Activated T-cell treated with anti-CD3 and anti-CD28 coated beads, Interleukin-2, amount 50 U/mL, for 72 hours (primary cell): Measurements from ENCODE around the gene PTRHD1. TPM values are rescaled to one million over a fixed set of nuclear protein-coding genes. Genes with fewer than 3 reads are reported as not detected.

Source experiments
- ATAC-seq, 2 donors: fragments of 150-1000 bp; cut with Tn5 transposase; replicated peaks in 1 of 2; 2 replicates each; pipeline ENCODE4 v1.10.0; 2021; ENCODE audit warnings: moderate library complexity in 2 of 2, mild to moderate bottlenecking in 1 of 2
- DNase-seq, 2 donors: peaks; one replicate each; pipeline ENCODE4 v3.0.0; 2021 to 2022; ENCODE audit warnings: mixed read lengths in 1 of 2
- H3K27ac Mint-ChIP-seq: one replicate; pipeline ENCODE4 v1.8.0; 2022; ENCODE audit warnings: mild to moderate bottlenecking, moderate library complexity, mixed read lengths
- H3K27me3 Mint-ChIP-seq: one replicate; pipeline ENCODE4 v1.8.0; 2022; ENCODE audit warnings: low read depth, mixed read lengths
- H3K36me3 Mint-ChIP-seq, 2 donors: one replicate each; pipeline ENCODE4 v1.8.0; 2022; ENCODE audit warnings: mixed read lengths in 2 of 2, mild to moderate bottlenecking in 1 of 2; ENCODE audit not compliant: insufficient read depth in 2 of 2
- H3K4me1 Mint-ChIP-seq: one replicate; pipeline ENCODE4 v1.8.0; 2022; ENCODE audit warnings: low read depth, mixed read lengths
- H3K4me3 Mint-ChIP-seq, 2 donors: one replicate each; pipeline ENCODE4 v1.8.0; 2022; ENCODE audit warnings: mild to moderate bottlenecking in 2 of 2, mixed read lengths in 2 of 2, moderate library complexity in 2 of 2
- H3K9me3 Mint-ChIP-seq, 2 donors: one replicate each; pipeline ENCODE4 v1.8.0; 2022; ENCODE audit warnings: mixed read lengths in 2 of 2
- total RNA-seq, 2 donors: library from RNA; stranded (reverse); gene quantifications; one replicate each; pipeline ENCODE4 v1.2.3, GENCODE V29; 2022

The PTRHD1 gene
- total RNA-seq, 2 donors from 2014 or later: 25.5 to 29.3 TPM

- no peaks in the 10 kb centered on the region for H3K27me3 Mint-ChIP-seq
- no peak for ATAC-seq
- H3K9me3 Mint-ChIP-seq: no peaks in the 10 kb centered on the region
- H3K36me3 Mint-ChIP-seq: peaks cover 6 to 16% of the 10 kb centered on the region in 2 donors
- H3K4me1 Mint-ChIP-seq: peaks cover 22% of the 10 kb centered on the region
- peak overlapping the region; percentile 3 for H3K27ac Mint-ChIP-seq
- DNase-seq: peak; percentile 12 to 24
- H3K4me3 Mint-ChIP-seq: no peak overlapping the region
Measured at GRCh38 chr2:24824966-24825882, 32.0 kb upstream of the PTRHD1 start.

- Mint-ChIP-seq H3K27me3 (no peaks in the 10 kb centered on the region), H3K4me3 (no peak overlapping the region), H3K27ac (peak overlapping the region; percentile 33), H3K9me3 (no peaks in the 10 kb centered on the region), H3K36me3 (peaks cover 6 to 20% of the 10 kb centered on the region in 2 donors), H3K4me1 (peaks cover 22% of the 10 kb centered on the region)
- DNase-seq (no peak), ATAC-seq (no peak)
Measured at GRCh38 chr2:24824071-24824588, 30.9 kb upstream of the PTRHD1 start.

- ATAC-seq (no peak), DNase-seq (no peak)
- no peak overlapping the region for H3K4me3 Mint-ChIP-seq
- peaks cover 19% of the 10 kb centered on the region for H3K4me1 Mint-ChIP-seq
- H3K27ac Mint-ChIP-seq: peak overlapping the region; percentile 40
- peaks cover 6 to 24% of the 10 kb centered on the region in 2 donors for H3K36me3 Mint-ChIP-seq
- no peaks in the 10 kb centered on the region for H3K9me3 Mint-ChIP-seq
- no peaks in the 10 kb centered on the region for H3K27me3 Mint-ChIP-seq
Measured at GRCh38 chr2:24822049-24822706, 29.0 kb upstream of the PTRHD1 start.

GRCh38 chr2:24821433-24821891, 28.3 kb upstream of the PTRHD1 start:
- no peak for ATAC-seq
- peaks cover 12% of the 10 kb centered on the region for H3K4me1 Mint-ChIP-seq
- H3K4me3 Mint-ChIP-seq: no peak overlapping the region
- no peak overlapping the region for H3K27ac Mint-ChIP-seq
- no peak for DNase-seq
- H3K9me3 Mint-ChIP-seq: no peaks in the 10 kb centered on the region
- H3K36me3 Mint-ChIP-seq: peaks cover 6 to 30% of the 10 kb centered on the region in 2 donors
- H3K27me3 Mint-ChIP-seq: no peaks in the 10 kb centered on the region

- Mint-ChIP-seq H3K9me3 (no peaks in the 10 kb centered on the region), H3K27me3 (no peaks in the 10 kb centered on the region), H3K36me3 (peaks cover 6 to 32% of the 10 kb centered on the region in 2 donors), H3K27ac (no peak overlapping the region), H3K4me1 (peaks cover 5% of the 10 kb centered on the region), H3K4me3 (no peak overlapping the region)
- DNase-seq: no peak
- no peak for ATAC-seq
Measured at GRCh38 chr2:24820598-24821432, 27.6 kb upstream of the PTRHD1 start.

GRCh38 chr2:24820175-24820513, 27.0 kb upstream of the PTRHD1 start:
- DNase-seq: no peak
- no peak for ATAC-seq
- Mint-ChIP-seq H3K27me3 (no peaks in the 10 kb centered on the region), H3K4me3 (no peak overlapping the region), H3K4me1 (no peaks in the 10 kb centered on the region), H3K27ac (no peak overlapping the region), H3K9me3 (no peaks in the 10 kb centered on the region), H3K36me3 (peaks cover 6 to 32% of the 10 kb centered on the region in 2 donors)

- DNase-seq (no peak), ATAC-seq (no peak)
- H3K36me3 Mint-ChIP-seq: peaks cover 4 to 31% of the 10 kb centered on the region in 2 donors
- no peak overlapping the region for H3K27ac Mint-ChIP-seq
- H3K4me1 Mint-ChIP-seq: no peaks in the 10 kb centered on the region
- H3K4me3 Mint-ChIP-seq: no peak overlapping the region
- no peaks in the 10 kb centered on the region for H3K9me3 Mint-ChIP-seq
- no peaks in the 10 kb centered on the region for H3K27me3 Mint-ChIP-seq
Measured at GRCh38 chr2:24819442-24820174, 26.4 kb upstream of the PTRHD1 start.

- H3K4me1 Mint-ChIP-seq: no peaks in the 10 kb centered on the region
- H3K4me3 Mint-ChIP-seq: no peak overlapping the region
- no peak for DNase-seq
- peaks cover 7 to 31% of the 10 kb centered on the region in 2 donors for H3K36me3 Mint-ChIP-seq
- H3K27me3 Mint-ChIP-seq: no peaks in the 10 kb centered on the region
- no peaks in the 10 kb centered on the region for H3K9me3 Mint-ChIP-seq
- ATAC-seq: no peak
- peak overlapping the region; percentile 33 for H3K27ac Mint-ChIP-seq
Measured at GRCh38 chr2:24818721-24819167, 25.6 kb upstream of the PTRHD1 start.

- Mint-ChIP-seq H3K9me3 (no peaks in the 10 kb centered on the region), H3K36me3 (peaks cover 10 to 36% of the 10 kb centered on the region in 2 donors), H3K27ac (no peak overlapping the region), H3K27me3 (no peaks in the 10 kb centered on the region), H3K4me3 (no peak overlapping the region), H3K4me1 (no peaks in the 10 kb centered on the region)
- DNase-seq (no peak), ATAC-seq (no peak)
Measured at GRCh38 chr2:24816884-24817283, 23.7 kb upstream of the PTRHD1 start.

GRCh38 chr2:24816404-24816803, 23.2 kb upstream of the PTRHD1 start:
- H3K27ac Mint-ChIP-seq: no peak overlapping the region
- DNase-seq: no peak
- H3K4me1 Mint-ChIP-seq: no peaks in the 10 kb centered on the region
- H3K9me3 Mint-ChIP-seq: no peaks in the 10 kb centered on the region
- no peak for ATAC-seq
- H3K36me3 Mint-ChIP-seq: peaks cover 10 to 32% of the 10 kb centered on the region in 2 donors
- H3K27me3 Mint-ChIP-seq: no peaks in the 10 kb centered on the region
- H3K4me3 Mint-ChIP-seq: no peak overlapping the region

- peaks cover 7 to 32% of the 10 kb centered on the region in 2 donors for H3K36me3 Mint-ChIP-seq
- ATAC-seq: no peak
- no peaks in the 10 kb centered on the region for H3K4me1 Mint-ChIP-seq
- no peaks in the 10 kb centered on the region for H3K27me3 Mint-ChIP-seq
- H3K27ac Mint-ChIP-seq: no peak overlapping the region
- no peak overlapping the region for H3K4me3 Mint-ChIP-seq
- DNase-seq: no peak
- no peaks in the 10 kb centered on the region for H3K9me3 Mint-ChIP-seq
Measured at GRCh38 chr2:24815171-24815570, 22.0 kb upstream of the PTRHD1 start.

- Mint-ChIP-seq H3K27me3 (no peaks in the 10 kb centered on the region), H3K4me3 (no peak overlapping the region), H3K27ac (no peak overlapping the region), H3K9me3 (no peaks in the 10 kb centered on the region), H3K36me3 (peaks cover 7 to 34% of the 10 kb centered on the region in 2 donors), H3K4me1 (peaks cover 1% of the 10 kb centered on the region)
- no peak for ATAC-seq
- DNase-seq: no peak
Measured at GRCh38 chr2:24814516-24814915, 21.3 kb upstream of the PTRHD1 start.
